DOHH2 (cell line): Measurements from ENCODE around the gene SPINDOC.
A peak's percentile ranks its signal among the peaks of the same experiment; 100 is the strongest.

Experiments used
- H3F3A ChIP-seq: fragments of 200-600 bp; sonication (generic), shearing (Covaris generic); 2 replicates; pipeline ENCODE4 v1.6.0; 2016; ENCODE audit warnings: antibody characterized with exemption, mild to moderate bottlenecking; ENCODE audit not compliant: control insufficient read depth, insufficient read depth
- H3K27ac ChIP-seq: fragments of 200-600 bp; sonication (generic); 2 replicates; pipeline ENCODE4 v1.5.1; 2014; ENCODE audit warnings: low read depth, mild to moderate bottlenecking, low read length, moderate library complexity
- H3K27me3 ChIP-seq: fragments of 200-600 bp; sonication (generic); 2 replicates; pipeline ENCODE4 v1.6.1; 2014; ENCODE audit warnings: mild to moderate bottlenecking, low read length, mixed read lengths; ENCODE audit not compliant: control insufficient read depth
- H3K36me3 ChIP-seq: fragments of 200-600 bp; sonication (generic); 2 replicates; pipeline ENCODE4 v1.6.1; 2014; ENCODE audit warnings: mild to moderate bottlenecking, low read length, moderate library complexity, mixed read lengths; ENCODE audit not compliant: control insufficient read depth
- H3K4me1 ChIP-seq: fragments of 200-600 bp; sonication (generic); 2 replicates; pipeline ENCODE4 v1.6.1; 2014; ENCODE audit warnings: mild to moderate bottlenecking, low read length, mixed read lengths; ENCODE audit not compliant: control insufficient read depth
- H3K4me2 ChIP-seq: fragments of 200-600 bp; sonication (generic); 2 replicates; pipeline ENCODE4 v1.6.0; 2014; ENCODE audit warnings: mild to moderate bottlenecking, low read length, moderate library complexity
- H3K4me3 ChIP-seq: fragments of 200-600 bp; sonication (generic); 2 replicates; pipeline ENCODE4 v1.5.1; 2014; ENCODE audit warnings: mild to moderate bottlenecking, low read length, mixed read lengths
- H3K79me2 ChIP-seq: fragments of 200-600 bp; sonication (generic); 2 replicates; pipeline ENCODE4 v1.6.1; 2014; ENCODE audit warnings: mild to moderate bottlenecking, low read length, mixed read lengths; ENCODE audit not compliant: control insufficient read depth
- H3K9me2 ChIP-seq: fragments of 200-600 bp; sonication (generic); replicated peaks from 2 replicates; pipeline ENCODE4 v1.6.1; 2014; ENCODE audit warnings: mild to moderate bottlenecking, low read length, mixed read lengths; ENCODE audit not compliant: control insufficient read depth
- H3K9me3 ChIP-seq: fragments of 200-600 bp; sonication (generic); 2 replicates; pipeline ENCODE4 v1.6.1; 2014; ENCODE audit warnings: antibody characterized with exemption, low read length, mixed read lengths; ENCODE audit not compliant: control insufficient read depth, insufficient read depth
- H4K20me1 ChIP-seq: fragments of 200-600 bp; sonication (generic); 2 replicates; pipeline ENCODE4 v1.6.0; 2014; ENCODE audit warnings: low read depth, mild to moderate bottlenecking, antibody characterized with exemption, low read length, moderate library complexity; ENCODE audit not compliant: control insufficient read depth, insufficient read depth
- EZH2phosphoT487 ChIP-seq: fragments of 200-600 bp; sonication (generic); IDR thresholded peaks from 2 replicates; pipeline ENCODE4 v1.6.1; 2017; ENCODE audit warnings: borderline replicate concordance, mild to moderate bottlenecking, antibody characterized with exemption, low read length, moderate library complexity, mixed read lengths
- TF ChIP-seq, protein P1 (sequence below): fragments of 200-600 bp; sonication (generic); IDR thresholded peaks from one replicate; pipeline ENCODE4 v1.5.1; 2014; ENCODE audit warnings: antibody characterized with exemption, mild to moderate bottlenecking, low read depth, low read length; ENCODE audit not compliant: poor library complexity, severe bottlenecking

The SPINDOC gene

GRCh38 chr11:63767267-63767564 is 46.0 kb upstream of the SPINDOC start:
- Histone ChIP-seq H3K4me2 (peak overlapping the region; percentile 80), H3K36me3 (peaks cover 4% of the 10 kb centered on the region; the same call in 1 of the 2 replicates), H3K27ac (no peak overlapping the region), H3K9me3 (no peaks in the 10 kb centered on the region), H3K4me1 (peaks cover 18% of the 10 kb centered on the region), H4K20me1 (peaks cover 13% of the 10 kb centered on the region; the same call in 1 of the 2 replicates), H3F3A (peaks cover 3% of the 10 kb centered on the region; the same call in 1 of the 2 replicates), H3K27me3 (peaks cover 28% of the 10 kb centered on the region), H3K79me2 (peaks cover 18% of the 10 kb centered on the region), H3K4me3 (peak overlapping the region; percentile 91), H3K9me2 (no peaks in the 10 kb centered on the region)
- TF ChIP-seq, protein P1, sequence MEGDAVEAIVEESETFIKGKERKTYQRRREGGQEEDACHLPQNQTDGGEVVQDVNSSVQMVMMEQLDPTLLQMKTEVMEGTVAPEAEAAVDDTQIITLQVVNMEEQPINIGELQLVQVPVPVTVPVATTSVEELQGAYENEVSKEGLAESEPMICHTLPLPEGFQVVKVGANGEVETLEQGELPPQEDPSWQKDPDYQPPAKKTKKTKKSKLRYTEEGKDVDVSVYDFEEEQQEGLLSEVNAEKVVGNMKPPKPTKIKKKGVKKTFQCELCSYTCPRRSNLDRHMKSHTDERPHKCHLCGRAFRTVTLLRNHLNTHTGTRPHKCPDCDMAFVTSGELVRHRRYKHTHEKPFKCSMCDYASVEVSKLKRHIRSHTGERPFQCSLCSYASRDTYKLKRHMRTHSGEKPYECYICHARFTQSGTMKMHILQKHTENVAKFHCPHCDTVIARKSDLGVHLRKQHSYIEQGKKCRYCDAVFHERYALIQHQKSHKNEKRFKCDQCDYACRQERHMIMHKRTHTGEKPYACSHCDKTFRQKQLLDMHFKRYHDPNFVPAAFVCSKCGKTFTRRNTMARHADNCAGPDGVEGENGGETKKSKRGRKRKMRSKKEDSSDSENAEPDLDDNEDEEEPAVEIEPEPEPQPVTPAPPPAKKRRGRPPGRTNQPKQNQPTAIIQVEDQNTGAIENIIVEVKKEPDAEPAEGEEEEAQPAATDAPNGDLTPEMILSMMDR = no peak

DNA sequence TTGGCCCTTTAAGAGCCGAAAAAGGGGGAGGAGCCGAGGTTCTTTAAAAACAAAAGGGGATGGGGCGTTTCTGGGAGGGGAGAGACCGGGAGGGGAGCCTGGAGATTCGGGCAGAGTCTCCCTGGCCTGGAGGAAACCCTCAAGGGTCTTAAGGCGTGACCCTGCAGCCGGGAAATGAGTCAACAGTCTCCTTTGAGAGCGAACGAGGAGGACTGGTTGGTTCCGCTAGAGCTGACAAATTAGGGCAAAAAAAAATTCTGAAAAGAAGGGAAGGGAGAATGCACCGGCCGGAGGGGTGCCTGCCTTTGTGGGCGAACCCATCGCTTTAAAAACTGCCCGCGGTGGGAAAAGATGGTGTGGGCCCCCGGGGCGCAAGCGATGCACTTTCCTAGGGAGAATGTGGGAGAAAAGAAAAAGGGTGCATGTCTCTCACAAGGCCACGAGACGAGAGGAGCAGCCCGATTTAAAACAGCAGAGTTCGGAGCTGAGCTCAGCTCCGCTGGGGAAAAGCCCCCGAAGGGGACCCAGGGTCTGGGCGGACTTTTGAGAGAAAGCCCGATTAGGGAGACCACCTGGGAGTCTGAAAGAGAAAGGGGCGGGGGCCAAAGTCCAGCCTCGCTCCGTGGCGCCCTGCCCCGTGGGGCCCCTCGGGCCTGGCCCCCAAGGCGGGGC is 45.6 kb upstream of the SPINDOC start:
- H3K4me1 ChIP-seq = peaks cover 18% of the 10 kb centered on the region
- peaks cover 18% of the 10 kb centered on the region for H3K79me2 ChIP-seq
- H3F3A ChIP-seq = peaks cover 3% of the 10 kb centered on the region; the same call in 1 of the 2 replicates
- TF ChIP-seq, protein P1 = peak; percentile 13
- no peak for TF ChIP-seq EZH2phosphoT487
- peak overlapping the region; percentile 80 for H3K4me2 ChIP-seq
- peaks cover 4% of the 10 kb centered on the region; the same call in 1 of the 2 replicates for H3K36me3 ChIP-seq
- 0 out of 2 replicates have a peak overlapping the region, but pooled peaks have one; percentile 2 for H3K27ac ChIP-seq
- H3K9me3 ChIP-seq = no peaks in the 10 kb centered on the region
- H4K20me1 ChIP-seq = peaks cover 13% of the 10 kb centered on the region; the same call in 1 of the 2 replicates
- no peaks in the 10 kb centered on the region for H3K9me2 ChIP-seq
- peaks cover 33% of the 10 kb centered on the region for H3K27me3 ChIP-seq
- H3K4me3 ChIP-seq = peak overlapping the region; percentile 91

DNA sequence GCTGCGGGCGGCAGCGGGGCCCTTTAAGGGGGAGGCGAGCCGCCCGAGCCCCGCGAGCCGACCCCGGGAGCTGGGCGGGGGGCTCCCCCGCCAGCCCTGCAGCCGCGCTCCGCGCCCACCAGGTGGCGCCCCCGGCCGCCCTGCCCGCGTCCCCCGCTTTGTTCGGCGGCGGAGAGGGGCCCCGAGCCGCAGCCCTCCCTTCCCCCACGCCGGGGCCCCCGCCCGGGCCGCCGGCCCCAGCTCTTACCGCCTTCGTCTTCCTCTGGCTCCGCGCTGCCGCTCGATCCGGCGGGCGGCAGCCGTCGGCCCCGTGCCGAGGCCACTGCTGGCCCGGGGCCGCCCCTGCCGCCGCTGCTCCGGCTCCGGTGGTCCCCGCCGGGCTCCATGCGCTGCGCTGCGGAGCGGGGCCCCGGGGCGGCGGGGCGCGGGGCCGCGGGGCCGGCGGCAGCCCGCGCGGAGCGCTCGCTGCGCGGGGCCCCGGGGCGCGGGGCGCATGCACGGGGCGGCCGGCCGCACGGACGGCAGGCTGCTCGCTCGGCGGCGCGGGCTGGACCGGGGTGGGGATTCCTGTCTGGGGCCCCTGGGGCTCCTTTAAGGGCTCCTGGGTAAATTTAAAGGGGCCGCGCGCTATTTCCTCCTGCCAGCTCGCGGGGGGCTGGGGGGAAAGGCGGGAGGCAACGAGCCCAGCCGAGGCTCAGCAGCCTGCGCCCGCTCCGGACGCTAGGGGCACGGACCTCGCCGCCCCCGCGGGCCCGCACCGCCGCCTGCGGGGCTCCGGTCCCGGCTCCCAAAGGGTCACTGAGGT is 44.8 kb upstream of the SPINDOC start, which contains the start of gene ZFTA:
Gene ZFTA, minus strand, starts transcription at position 539 of the 805 bp plus-strand sequence. Its CDS starts 153 bp downstream, at position 386.
- no peaks in the 10 kb centered on the region for H3K9me3 ChIP-seq
- peaks cover 4% of the 10 kb centered on the region; the same call in 1 of the 2 replicates for H3K36me3 ChIP-seq
- peaks cover 13% of the 10 kb centered on the region; the same call in 1 of the 2 replicates for H4K20me1 ChIP-seq
- H3K4me3 ChIP-seq = peak within 1 kb of the TSS; percentile 91
- H3K9me2 ChIP-seq = no peaks in the 10 kb centered on the region
- peak within 1 kb of the TSS; percentile 84 for H3K4me2 ChIP-seq
- H3K79me2 ChIP-seq = peaks cover 18% of the 10 kb centered on the region
- H3K27ac ChIP-seq = 0 out of 2 replicates have a peak within 1 kb of the TSS, but pooled peaks have one; percentile 2
- H3K4me1 ChIP-seq = peaks cover 18% of the 10 kb centered on the region
- TF ChIP-seq, protein P1 = peak; percentile 1
- no peak for TF ChIP-seq EZH2phosphoT487
- peaks cover 38% of the 10 kb centered on the region for H3K27me3 ChIP-seq
- H3F3A ChIP-seq = peaks cover 3% of the 10 kb centered on the region; the same call in 1 of the 2 replicates
